Astrocyte of the spinal cord (primary cell): ENCODE results near the gene ZCRB1.

Experiments
- DNase-seq: peaks from one replicate; pipeline ENCODE4 v3.0.0; 2011; ENCODE audit warnings: low read depth, low spot score
- H3K4me3 ChIP-seq: 2 replicates; pipeline ENCODE4 v1.5.1; 2011; ENCODE audit warnings: low read depth, mild to moderate bottlenecking, low read length, moderate library complexity
- CTCF ChIP-seq: IDR thresholded peaks from 2 replicates; pipeline ENCODE4 v1.5.1; 2012; ENCODE audit warnings: low read depth, mild to moderate bottlenecking, low read length, inconsistent platforms
- in situ Hi-C: cut with HindIII; loops from 2 replicates; pipeline ENCODE4 v1.10.0; 2017; ENCODE audit warnings: low sequenced_read_pairs

The ZCRB1 gene

DNA sequence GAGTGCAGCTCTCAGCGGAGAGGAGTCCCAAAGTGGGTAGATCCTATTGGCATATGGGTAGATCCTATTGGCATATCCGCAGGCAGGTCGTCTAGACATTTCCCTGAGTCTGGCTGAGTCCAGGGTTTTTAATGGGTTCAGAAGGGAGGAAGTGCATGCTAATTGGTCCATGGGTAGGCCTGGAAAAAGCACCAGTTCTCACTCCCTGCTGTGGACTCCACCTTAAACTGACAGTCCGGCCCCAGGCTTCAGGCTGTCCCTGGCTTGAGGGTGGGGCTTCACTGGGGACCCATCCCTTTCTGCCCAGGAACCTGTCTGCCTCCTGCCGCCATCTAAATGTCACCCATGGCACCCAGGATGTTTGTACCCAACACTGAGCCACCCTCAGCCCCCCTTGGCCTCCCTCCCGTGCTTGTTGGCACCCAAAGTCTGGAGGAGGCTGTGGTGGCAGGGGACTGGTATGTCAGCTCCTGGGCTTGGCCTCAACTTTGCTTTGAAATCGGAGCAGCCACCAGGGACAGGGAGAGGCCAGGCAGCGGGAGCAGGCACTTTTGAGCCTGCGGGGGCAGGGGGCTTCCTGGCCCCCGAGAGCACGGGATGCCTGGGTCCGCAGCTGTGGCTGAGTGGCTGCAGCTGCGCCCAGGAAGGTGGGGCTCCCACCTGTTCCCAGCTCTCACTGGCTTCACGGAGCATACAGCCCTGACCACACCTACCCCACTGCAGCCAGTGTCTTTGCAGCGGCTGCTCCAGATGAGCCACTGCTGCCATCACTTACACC is 58.3 kb downstream of the ZCRB1 start:
- no peak for DNase-seq
- no peak overlapping the region for H3K4me3 ChIP-seq
- in situ Hi-C loops, result no loop called here
- TF ChIP-seq CTCF, result no peak

DNA sequence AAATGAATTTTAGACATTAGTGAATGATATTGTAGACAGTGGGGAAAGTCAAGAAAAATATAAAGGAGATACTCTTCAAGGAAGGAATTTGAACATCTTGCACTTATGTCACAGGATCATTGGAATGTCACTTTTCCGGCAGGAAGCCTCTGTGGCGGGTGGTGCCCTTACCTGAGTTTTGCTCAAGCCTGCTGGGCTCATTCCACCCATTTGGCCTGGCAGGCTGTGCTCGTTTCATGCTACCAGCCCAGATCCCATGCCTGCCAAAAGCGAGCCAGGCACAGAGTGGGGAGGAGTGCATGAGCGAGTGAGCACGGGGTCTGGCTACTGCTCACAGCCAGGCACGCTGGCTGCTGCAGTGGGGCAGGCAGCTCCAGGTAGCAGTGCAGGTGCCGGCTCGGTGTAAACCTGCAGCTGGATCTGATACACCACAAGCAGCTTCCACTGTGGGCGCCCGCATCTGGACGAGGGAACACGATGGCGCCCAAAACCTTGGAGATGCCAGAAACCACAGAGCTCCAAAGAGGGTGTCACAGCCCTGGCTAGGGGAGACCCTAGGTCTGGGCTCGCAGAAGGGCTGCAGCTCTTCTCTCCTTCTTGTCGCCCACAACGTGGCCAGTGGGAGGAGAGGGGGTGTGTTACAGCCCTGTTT is 59.2 kb downstream of the ZCRB1 start:
- TF ChIP-seq CTCF, result no peak
- no peak for DNase-seq
- in situ Hi-C loops, result no loop called here
- H3K4me3 ChIP-seq, result no peak overlapping the region

DNA sequence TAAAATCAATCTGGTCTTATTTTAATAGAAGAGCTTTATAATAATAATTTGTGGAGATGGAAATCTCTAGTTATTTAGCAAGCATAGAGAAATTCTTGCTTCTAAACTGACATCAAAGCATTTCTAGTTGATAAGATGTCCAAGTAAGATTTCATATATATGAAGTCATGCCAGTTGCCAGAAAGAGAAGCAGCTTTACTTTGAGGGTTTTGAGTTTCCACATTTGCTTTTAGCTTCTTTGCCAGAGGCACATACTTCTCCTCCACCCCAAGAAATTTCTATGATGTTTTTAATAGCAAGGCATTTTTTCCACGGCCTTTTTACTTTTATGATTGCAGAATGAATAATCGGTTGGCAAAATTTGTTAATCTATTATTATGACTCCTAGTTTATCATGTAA is 63.6 kb downstream of the ZCRB1 start:
- in situ Hi-C loops, result no loop called here
- DNase-seq, result no peak
- H3K4me3 ChIP-seq, result no peak overlapping the region
- TF ChIP-seq CTCF, result no peak
